LHCN-M2 (cell line): ENCODE data around the gene CRBN. TPM values are rescaled to one million over a fixed set of nuclear protein-coding genes. Genes with fewer than 3 reads are reported as not detected.

Source experiments
- DNase-seq: peaks from one replicate; pipeline ENCODE4 v3.0.0-alpha.2; 2012; ENCODE audit warnings: low read depth
- total RNA-seq: library from RNA; depleted of rRNA; stranded (reverse); fragments of >200 nt; gene quantifications from 2 replicates; pipeline ENCODE4 v1.2.3, GENCODE V29; 2014

The CRBN gene
- total RNA-seq, 1 experiment from 2014 or later = 33.7 TPM

- DNase-seq = no peak
These were observed 6.9 kb downstream of the CRBN start for GRCh38 chr3:3172627-3173026.

- DNase-seq = peak; percentile 15
These were observed 8.5 kb downstream of the CRBN start for GRCh38 chr3:3170998-3171397.

- no peak for DNase-seq
These were observed 13.8 kb downstream of the CRBN start for GRCh38 chr3:3165650-3166049.

- DNase-seq = no peak
These were observed 14.2 kb downstream of the CRBN start for GRCh38 chr3:3165241-3165640.

- no peak for DNase-seq
These were observed 18.7 kb downstream of the CRBN start for GRCh38 chr3:3160826-3161225.

GRCh38 chr3:3157484-3157883 is 22.0 kb downstream of the CRBN start:
- DNase-seq = no peak

GRCh38 chr3:3154879-3155610 is 24.4 kb downstream of the CRBN start:
- DNase-seq = no peak

- no peak for DNase-seq
These were observed 28.0 kb downstream of the CRBN start for GRCh38 chr3:3151513-3151912.

GRCh38 chr3:3149560-3149959 is 29.9 kb downstream of the CRBN start:
- DNase-seq = no peak

GRCh38 chr3:3145831-3146230 is 33.7 kb downstream of the CRBN start:
- no peak for DNase-seq

- DNase-seq = no peak
These were observed 37.6 kb downstream of the CRBN start for GRCh38 chr3:3141939-3142338.

- DNase-seq = no peak
These were observed 42.0 kb downstream of the CRBN start for GRCh38 chr3:3137526-3137925.

- DNase-seq = peak; percentile 63
These were observed 44.6 kb downstream of the CRBN start for GRCh38 chr3:3134750-3135448.

GRCh38 chr3:3133500-3133899 is 46.0 kb downstream of the CRBN start:
- DNase-seq = no peak

GRCh38 chr3:3129579-3129978 is 49.9 kb downstream of the CRBN start:
- DNase-seq = no peak

GRCh38 chr3:3127432-3128010 is 52.0 kb downstream of the CRBN start:
- DNase-seq = peak; percentile 10

GRCh38 chr3:3126477-3127431 is 52.7 kb downstream of the CRBN start, which contains the start of gene TRNT1:
Gene TRNT1 (plus strand): TSS chr3:3126940. CDS start chr3:3129041, 2,101 bp downstream.
- DNase-seq = peak; percentile 89

- no peak for DNase-seq
These were observed 53.5 kb downstream of the CRBN start for GRCh38 chr3:3125977-3126376.

GRCh38 chr3:3119393-3119851 is 60.1 kb downstream of the CRBN start:
- no peak for DNase-seq

- no peak for DNase-seq
These were observed 61.8 kb downstream of the CRBN start for GRCh38 chr3:3117651-3118050.

GRCh38 chr3:3113042-3113709 is 66.3 kb downstream of the CRBN start:
- no peak for DNase-seq
